ENCODE results near the gene ZCRB1. TPM values are rescaled to one million over a fixed set of nuclear protein-coding genes. Genes with fewer than 3 reads are reported as not detected.
A peak's percentile ranks its signal among the peaks of the same experiment; 100 is the strongest.

Gene ZCRB1
- total RNA-seq, 2 experiments from 2014 or later: 30.3 to 31.4 TPM

- peak overlapping the region; percentile 99 for H3K4me3 Mint-ChIP-seq
- no peaks in the 10 kb centered on the region for H3K27me3 Mint-ChIP-seq
- Histone ChIP-seq H3K27me3 (ENCODE audit: control insufficient read depth in 1 of 2, insufficient read depth in 2 of 2, low read length in 2 of 2) (no peaks in the 10 kb centered on the region), H3K9me3 (ENCODE audit: control insufficient read depth in 1 of 2, insufficient read depth in 1 of 2, low read length in 2 of 2) (no peaks in the 10 kb centered on the region), H3K4me3 (ENCODE audit: low read length) (peak overlapping the region; percentile 85), H3K27ac (ENCODE audit: low read depth in 1 of 2, low read length in 2 of 2) (peak overlapping the region; percentile 79 to 80), H3K36me3 (ENCODE audit: insufficient read depth, low read length) (peaks cover 3% of the 10 kb centered on the region), H3K4me1 (ENCODE audit: insufficient read depth, low read length) (peaks cover 27% of the 10 kb centered on the region)
- H3K27ac Mint-ChIP-seq: peak overlapping the region; percentile 97
- no peak for DNase-seq
- ChIA-PET CTCF (interaction anchor here (1.1 to 1.8 kb wide), 2 partner anchors 45 to 175 kb away, joined by 3 to 4 read pairs; no protein-coding TSS in a partner anchor), POLR2A (interaction anchor here (0.7 to 1.1 kb wide), 2 partner anchors 229 to 1480 kb away, joined by 3 to 4 read pairs; no protein-coding TSS in a partner anchor)
- no peak for TF ChIP-seq CTCF (IDR thresholded peaks at IDR 0.05)
- ATAC-seq (ENCODE audit: poor library complexity): no peak
- peaks cover 36% of the 10 kb centered on the region for H3K36me3 Mint-ChIP-seq (ENCODE audit: low read depth)
- H3K4me1 Mint-ChIP-seq (ENCODE audit: low read depth): peaks cover 74% of the 10 kb centered on the region
- intact Hi-C loops (cut with DNase I, micrococcal nuclease): loop anchor here (2.0 kb wide), 4 partner anchors 88 to 188 kb away; partner anchors contain the start of genes GXYLT1 (in 1 of the 2) and YAF2 (in 1 of the 2)
- no peaks in the 10 kb centered on the region for H3K9me3 Mint-ChIP-seq
These were observed 1.3 kb upstream of the ZCRB1 start for GRCh38 chr12:42327227-42327590.

GRCh38 chr12:42326541-42327226 is 790 bp upstream of the ZCRB1 start:
- Mint-ChIP-seq H3K4me1 (ENCODE audit: low read depth) (peaks cover 69% of the 10 kb centered on the region), H3K4me3 (peak overlapping the region; percentile 99), H3K27me3 (no peaks in the 10 kb centered on the region), H3K36me3 (ENCODE audit: low read depth) (peaks cover 39% of the 10 kb centered on the region), H3K27ac (peak overlapping the region; percentile 97), H3K9me3 (no peaks in the 10 kb centered on the region)
- ChIA-PET CTCF (interaction anchor here (0.7 to 1.8 kb wide), 3 partner anchors 31 to 175 kb away, joined by 3 to 4 read pairs (median 4); no protein-coding TSS in a partner anchor), POLR2A (interaction anchor here (0.6 to 2.0 kb wide), 8 partner anchors 88 to 1509 kb away, joined by 3 to 11 read pairs (median 4); partner anchors contain the start of genes GXYLT1, IRAK4, PUS7L and TMEM117)
- ATAC-seq (ENCODE audit: poor library complexity) (peak; percentile 36), DNase-seq (peak in 4 of 14 experiments; percentile 16 to 46 (median 44))
- Histone ChIP-seq H3K4me3 (ENCODE audit: low read length) (peak overlapping the region; percentile 85), H3K27ac (ENCODE audit: low read depth in 1 of 2, low read length in 2 of 2) (peak overlapping the region; percentile 79 to 80), H3K9me3 (ENCODE audit: control insufficient read depth in 1 of 2, insufficient read depth in 1 of 2, low read length in 2 of 2) (no peaks in the 10 kb centered on the region), H3K27me3 (ENCODE audit: control insufficient read depth in 1 of 2, insufficient read depth in 2 of 2, low read length in 2 of 2) (no peaks in the 10 kb centered on the region), H3K4me1 (ENCODE audit: insufficient read depth, low read length) (peaks cover 27% of the 10 kb centered on the region), H3K36me3 (ENCODE audit: insufficient read depth, low read length) (peaks cover 3% of the 10 kb centered on the region)
- intact Hi-C loops (cut with DNase I, micrococcal nuclease): loop anchor here (2.0 kb wide), 4 partner anchors 88 to 188 kb away; partner anchors contain the start of genes GXYLT1 (in 1 of the 2) and YAF2 (in 1 of the 2)
- TF ChIP-seq CTCF (IDR thresholded peaks at IDR 0.05): no peak

GRCh38 chr12:42325326-42325652 is 605 bp downstream of the ZCRB1 start:
- Histone ChIP-seq H3K27me3 (ENCODE audit: control insufficient read depth in 1 of 2, insufficient read depth in 2 of 2, low read length in 2 of 2) (no peaks in the 10 kb centered on the region), H3K4me3 (ENCODE audit: low read length) (peak overlapping the region; percentile 85), H3K4me1 (ENCODE audit: insufficient read depth, low read length) (peaks cover 26% of the 10 kb centered on the region), H3K27ac (ENCODE audit: low read depth in 1 of 2, low read length in 2 of 2) (peak overlapping the region; percentile 79 to 80), H3K36me3 (ENCODE audit: insufficient read depth, low read length) (peaks cover 3% of the 10 kb centered on the region), H3K9me3 (ENCODE audit: control insufficient read depth in 1 of 2, insufficient read depth in 1 of 2, low read length in 2 of 2) (no peaks in the 10 kb centered on the region)
- CTCF ChIA-PET: interaction anchor here (1.0 to 1.1 kb wide), 2 partner anchors 46 to 89 kb away, joined by 3 to 5 read pairs; no protein-coding TSS in a partner anchor
- no peak for TF ChIP-seq CTCF (IDR thresholded peaks at IDR 0.05)
- DNase-seq (no peak), ATAC-seq (ENCODE audit: poor library complexity) (no peak)
- H3K27ac Mint-ChIP-seq: peak overlapping the region; percentile 97
- H3K9me3 Mint-ChIP-seq: no peaks in the 10 kb centered on the region
- peak overlapping the region; percentile 99 for H3K4me3 Mint-ChIP-seq
- peaks cover 55% of the 10 kb centered on the region for H3K4me1 Mint-ChIP-seq (ENCODE audit: low read depth)
- H3K27me3 Mint-ChIP-seq: no peaks in the 10 kb centered on the region
- H3K36me3 Mint-ChIP-seq (ENCODE audit: low read depth): peaks cover 50% of the 10 kb centered on the region
- POLR2A ChIA-PET: interaction anchor here (2.0 kb wide), 1 partner anchor 87 kb away, joined by 10 read pairs; the partner anchor contains the start of gene YAF2
- intact Hi-C loops (cut with DNase I, micrococcal nuclease): no loop called here

Data from CD4-positive, alpha-beta T cell (primary cell).